GM12878 (cell line): ENCODE data around the gene SORCS1.

ENCODE experiments used
- ATF7 ChIP-seq: fragments of 450-650 bp; IDR thresholded peaks from 2 replicates; pipeline ENCODE4 v1.6.1; 2016; ENCODE audit warnings: low read depth, mild to moderate bottlenecking
- BRCA1 ChIP-seq: IDR thresholded peaks from 2 replicates; pipeline ENCODE4 v1.6.1; 2011; ENCODE audit warnings: low read depth, low read length, improper control_type of control experiment
- EP300 ChIP-seq, 2 experiments: fragments of 150-350 bp in 1 of 2; IDR thresholded peaks; 2 replicates each; pipeline ENCODE4 v1.6.1; 2011 to 2012; ENCODE audit warnings: low read depth in 2 of 2, low read length in 2 of 2, borderline replicate concordance in 1 of 2, improper control_type of control experiment in 1 of 2, inconsistent platforms in 1 of 2; ENCODE audit not compliant: control insufficient read depth in 1 of 2
- EZH2 ChIP-seq: IDR thresholded peaks from 2 replicates; pipeline ENCODE4 v1.6.1; 2012; ENCODE audit warnings: low read depth, mild to moderate bottlenecking, control low read depth, inconsistent platforms, low read length, borderline replicate concordance; ENCODE audit not compliant: control insufficient read depth
- KDM1A ChIP-seq: fragments of 200-600 bp; sonication (generic); IDR thresholded peaks from 2 replicates; pipeline ENCODE4 v1.6.1; 2016; ENCODE audit warnings: borderline replicate concordance
- MYC ChIP-seq: IDR thresholded peaks from 2 replicates; pipeline ENCODE4 v1.6.1; 2011; ENCODE audit warnings: mild to moderate bottlenecking, low read length, moderate library complexity, inconsistent platforms; ENCODE audit not compliant: insufficient read depth, insufficient replicate concordance, insufficient read length, severe bottlenecking
- NFYA ChIP-seq: IDR thresholded peaks from 2 replicates; pipeline ENCODE4 v1.6.1; 2011; ENCODE audit warnings: low read depth, mild to moderate bottlenecking, low read length, improper control_type of control experiment, borderline replicate concordance
- POLR2AphosphoS5 ChIP-seq: IDR thresholded peaks from 2 replicates; pipeline ENCODE4 v1.6.1; 2011; ENCODE audit warnings: mild to moderate bottlenecking, low read length, inconsistent platforms
- SPI1 ChIP-seq: IDR thresholded peaks from 2 replicates; pipeline ENCODE4 v1.6.1; 2011; ENCODE audit warnings: low read depth, mild to moderate bottlenecking, low read length, moderate library complexity, borderline replicate concordance; ENCODE audit not compliant: insufficient read depth
- TF ChIP-seq, protein P1 (sequence below), 3 experiments: IDR thresholded peaks in 2 of 3; conservative IDR thresholded peaks in 1 of 3; 2 replicates each; pipeline ENCODE4 v1.5.1; 2011; ENCODE audit warnings: low read depth in 3 of 3, low read length in 3 of 3, mild to moderate bottlenecking in 3 of 3, control low read depth in 2 of 3, moderate library complexity in 2 of 3, inconsistent platforms in 1 of 3, mixed read lengths in 1 of 3; ENCODE audit not compliant: control insufficient read depth in 2 of 3, insufficient read depth in 1 of 3; ENCODE audit errors: extremely low read depth in 1 of 3
- TF ChIP-seq, protein P2 (sequence below): IDR thresholded peaks from 2 replicates; pipeline ENCODE4 v1.6.1; 2012; ENCODE audit warnings: mild to moderate bottlenecking, low read depth, low read length
- TF ChIP-seq, protein P3 (sequence below): IDR thresholded peaks from 2 replicates; pipeline ENCODE4 v1.6.1; 2012; ENCODE audit warnings: improper control_type of control experiment, low read depth, low read length; ENCODE audit not compliant: insufficient replicate concordance

DNA sequence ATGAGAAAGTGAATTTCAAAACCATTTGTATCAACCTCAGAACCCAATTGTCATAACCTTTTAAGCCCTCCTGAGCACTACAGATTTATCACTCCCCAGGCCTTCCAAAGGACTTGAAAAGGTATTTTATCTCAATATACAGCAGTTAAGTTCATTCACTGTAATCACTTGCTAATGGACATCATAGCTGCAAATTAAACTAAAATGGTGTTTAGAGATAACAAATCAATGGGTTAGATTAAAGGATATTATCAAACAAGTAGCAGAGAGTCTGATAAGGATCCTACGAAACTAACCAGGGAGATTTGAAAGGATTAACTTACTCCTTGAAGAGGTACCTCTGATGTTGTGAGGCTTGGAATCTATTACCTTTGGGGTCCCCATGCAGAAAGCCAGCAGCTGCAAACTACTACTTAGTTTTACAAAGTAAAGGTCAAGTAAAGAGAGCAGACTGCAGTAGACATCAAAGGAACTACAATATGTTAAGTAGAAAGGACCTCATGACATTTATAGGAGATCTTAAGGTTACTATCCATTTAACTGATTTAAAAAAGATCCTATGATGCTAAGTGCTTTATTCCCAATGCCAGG, 359.4 kb downstream of the SORCS1 start:
- TF ChIP-seq POLR2AphosphoS5 (no peak), SPI1 (no peak), ATF7 (no peak), BRCA1 (no peak), EZH2 (no peak), MYC (no peak), EP300 (IDR thresholded peaks at IDR 0.05; ENCODE audit: borderline replicate concordance in 1 of 2, control insufficient read depth in 1 of 2, low read depth in 2 of 2, low read length in 2 of 2) (no peak), NFYA (no peak), KDM1A (no peak)
- TF ChIP-seq, protein P1, sequence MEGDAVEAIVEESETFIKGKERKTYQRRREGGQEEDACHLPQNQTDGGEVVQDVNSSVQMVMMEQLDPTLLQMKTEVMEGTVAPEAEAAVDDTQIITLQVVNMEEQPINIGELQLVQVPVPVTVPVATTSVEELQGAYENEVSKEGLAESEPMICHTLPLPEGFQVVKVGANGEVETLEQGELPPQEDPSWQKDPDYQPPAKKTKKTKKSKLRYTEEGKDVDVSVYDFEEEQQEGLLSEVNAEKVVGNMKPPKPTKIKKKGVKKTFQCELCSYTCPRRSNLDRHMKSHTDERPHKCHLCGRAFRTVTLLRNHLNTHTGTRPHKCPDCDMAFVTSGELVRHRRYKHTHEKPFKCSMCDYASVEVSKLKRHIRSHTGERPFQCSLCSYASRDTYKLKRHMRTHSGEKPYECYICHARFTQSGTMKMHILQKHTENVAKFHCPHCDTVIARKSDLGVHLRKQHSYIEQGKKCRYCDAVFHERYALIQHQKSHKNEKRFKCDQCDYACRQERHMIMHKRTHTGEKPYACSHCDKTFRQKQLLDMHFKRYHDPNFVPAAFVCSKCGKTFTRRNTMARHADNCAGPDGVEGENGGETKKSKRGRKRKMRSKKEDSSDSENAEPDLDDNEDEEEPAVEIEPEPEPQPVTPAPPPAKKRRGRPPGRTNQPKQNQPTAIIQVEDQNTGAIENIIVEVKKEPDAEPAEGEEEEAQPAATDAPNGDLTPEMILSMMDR (IDR thresholded peaks at IDR 0.05 in 2 of 3, conservative IDR thresholded peaks at IDR 0.05 in 1 of 3; ENCODE audit: control insufficient read depth in 2 of 3, extremely low read depth in 1 of 3, insufficient read depth in 1 of 3, low read depth in 3 of 3, low read length in 3 of 3): no peak
- TF ChIP-seq, protein P2, sequence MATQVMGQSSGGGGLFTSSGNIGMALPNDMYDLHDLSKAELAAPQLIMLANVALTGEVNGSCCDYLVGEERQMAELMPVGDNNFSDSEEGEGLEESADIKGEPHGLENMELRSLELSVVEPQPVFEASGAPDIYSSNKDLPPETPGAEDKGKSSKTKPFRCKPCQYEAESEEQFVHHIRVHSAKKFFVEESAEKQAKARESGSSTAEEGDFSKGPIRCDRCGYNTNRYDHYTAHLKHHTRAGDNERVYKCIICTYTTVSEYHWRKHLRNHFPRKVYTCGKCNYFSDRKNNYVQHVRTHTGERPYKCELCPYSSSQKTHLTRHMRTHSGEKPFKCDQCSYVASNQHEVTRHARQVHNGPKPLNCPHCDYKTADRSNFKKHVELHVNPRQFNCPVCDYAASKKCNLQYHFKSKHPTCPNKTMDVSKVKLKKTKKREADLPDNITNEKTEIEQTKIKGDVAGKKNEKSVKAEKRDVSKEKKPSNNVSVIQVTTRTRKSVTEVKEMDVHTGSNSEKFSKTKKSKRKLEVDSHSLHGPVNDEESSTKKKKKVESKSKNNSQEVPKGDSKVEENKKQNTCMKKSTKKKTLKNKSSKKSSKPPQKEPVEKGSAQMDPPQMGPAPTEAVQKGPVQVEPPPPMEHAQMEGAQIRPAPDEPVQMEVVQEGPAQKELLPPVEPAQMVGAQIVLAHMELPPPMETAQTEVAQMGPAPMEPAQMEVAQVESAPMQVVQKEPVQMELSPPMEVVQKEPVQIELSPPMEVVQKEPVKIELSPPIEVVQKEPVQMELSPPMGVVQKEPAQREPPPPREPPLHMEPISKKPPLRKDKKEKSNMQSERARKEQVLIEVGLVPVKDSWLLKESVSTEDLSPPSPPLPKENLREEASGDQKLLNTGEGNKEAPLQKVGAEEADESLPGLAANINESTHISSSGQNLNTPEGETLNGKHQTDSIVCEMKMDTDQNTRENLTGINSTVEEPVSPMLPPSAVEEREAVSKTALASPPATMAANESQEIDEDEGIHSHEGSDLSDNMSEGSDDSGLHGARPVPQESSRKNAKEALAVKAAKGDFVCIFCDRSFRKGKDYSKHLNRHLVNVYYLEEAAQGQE: no peak
- TF ChIP-seq, protein P3, sequence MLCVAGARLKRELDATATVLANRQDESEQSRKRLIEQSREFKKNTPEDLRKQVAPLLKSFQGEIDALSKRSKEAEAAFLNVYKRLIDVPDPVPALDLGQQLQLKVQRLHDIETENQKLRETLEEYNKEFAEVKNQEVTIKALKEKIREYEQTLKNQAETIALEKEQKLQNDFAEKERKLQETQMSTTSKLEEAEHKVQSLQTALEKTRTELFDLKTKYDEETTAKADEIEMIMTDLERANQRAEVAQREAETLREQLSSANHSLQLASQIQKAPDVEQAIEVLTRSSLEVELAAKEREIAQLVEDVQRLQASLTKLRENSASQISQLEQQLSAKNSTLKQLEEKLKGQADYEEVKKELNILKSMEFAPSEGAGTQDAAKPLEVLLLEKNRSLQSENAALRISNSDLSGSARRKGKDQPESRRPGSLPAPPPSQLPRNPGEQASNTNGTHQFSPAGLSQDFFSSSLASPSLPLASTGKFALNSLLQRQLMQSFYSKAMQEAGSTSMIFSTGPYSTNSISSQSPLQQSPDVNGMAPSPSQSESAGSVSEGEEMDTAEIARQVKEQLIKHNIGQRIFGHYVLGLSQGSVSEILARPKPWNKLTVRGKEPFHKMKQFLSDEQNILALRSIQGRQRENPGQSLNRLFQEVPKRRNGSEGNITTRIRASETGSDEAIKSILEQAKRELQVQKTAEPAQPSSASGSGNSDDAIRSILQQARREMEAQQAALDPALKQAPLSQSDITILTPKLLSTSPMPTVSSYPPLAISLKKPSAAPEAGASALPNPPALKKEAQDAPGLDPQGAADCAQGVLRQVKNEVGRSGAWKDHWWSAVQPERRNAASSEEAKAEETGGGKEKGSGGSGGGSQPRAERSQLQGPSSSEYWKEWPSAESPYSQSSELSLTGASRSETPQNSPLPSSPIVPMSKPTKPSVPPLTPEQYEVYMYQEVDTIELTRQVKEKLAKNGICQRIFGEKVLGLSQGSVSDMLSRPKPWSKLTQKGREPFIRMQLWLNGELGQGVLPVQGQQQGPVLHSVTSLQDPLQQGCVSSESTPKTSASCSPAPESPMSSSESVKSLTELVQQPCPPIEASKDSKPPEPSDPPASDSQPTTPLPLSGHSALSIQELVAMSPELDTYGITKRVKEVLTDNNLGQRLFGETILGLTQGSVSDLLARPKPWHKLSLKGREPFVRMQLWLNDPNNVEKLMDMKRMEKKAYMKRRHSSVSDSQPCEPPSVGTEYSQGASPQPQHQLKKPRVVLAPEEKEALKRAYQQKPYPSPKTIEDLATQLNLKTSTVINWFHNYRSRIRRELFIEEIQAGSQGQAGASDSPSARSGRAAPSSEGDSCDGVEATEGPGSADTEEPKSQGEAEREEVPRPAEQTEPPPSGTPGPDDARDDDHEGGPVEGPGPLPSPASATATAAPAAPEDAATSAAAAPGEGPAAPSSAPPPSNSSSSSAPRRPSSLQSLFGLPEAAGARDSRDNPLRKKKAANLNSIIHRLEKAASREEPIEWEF: no peak
